Activated CD8-positive, alpha-beta memory T cell treated with anti-CD3 and anti-CD28 coated beads for 48 hours (primary cell): ENCODE results near the gene FAM118A.
"Not testable (repeated sequence)": the region's sequence is repeated elsewhere in the genome, so short reads cannot be mapped to it uniquely, and the experiment has no call there.

ENCODE experiments used
- DNase-seq, 3 experiments: peaks; one replicate each; pipeline ENCODE4 v3.0.0-alpha.2; 2020; ENCODE audit warnings: low read depth in 2 of 3, low spot score in 2 of 3

The FAM118A gene

GRCh38 chr22:45366713-45367112 is 57.0 kb downstream of the FAM118A start:
- DNase-seq, result no peak

DNA sequence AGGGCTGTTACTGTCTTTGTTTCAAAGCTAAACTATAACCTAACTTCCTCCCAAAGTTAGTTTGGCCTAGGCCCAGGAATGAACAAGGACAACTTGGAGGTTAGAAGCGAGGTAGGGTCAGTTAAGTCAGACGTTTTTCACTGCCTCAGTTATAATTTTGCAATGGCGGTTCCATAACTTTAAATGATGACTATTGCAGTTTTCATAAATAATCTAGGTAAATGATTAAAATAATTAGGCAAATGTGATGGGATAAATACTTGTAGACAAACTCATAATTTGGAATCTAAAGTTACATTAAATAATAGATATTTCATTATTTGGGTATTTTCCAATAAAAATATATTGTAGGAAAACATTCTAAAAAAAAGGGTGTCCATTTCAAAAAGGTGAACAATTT is 63.9 kb downstream of the FAM118A start:
- not testable (repeated sequence) for DNase-seq

DNA sequence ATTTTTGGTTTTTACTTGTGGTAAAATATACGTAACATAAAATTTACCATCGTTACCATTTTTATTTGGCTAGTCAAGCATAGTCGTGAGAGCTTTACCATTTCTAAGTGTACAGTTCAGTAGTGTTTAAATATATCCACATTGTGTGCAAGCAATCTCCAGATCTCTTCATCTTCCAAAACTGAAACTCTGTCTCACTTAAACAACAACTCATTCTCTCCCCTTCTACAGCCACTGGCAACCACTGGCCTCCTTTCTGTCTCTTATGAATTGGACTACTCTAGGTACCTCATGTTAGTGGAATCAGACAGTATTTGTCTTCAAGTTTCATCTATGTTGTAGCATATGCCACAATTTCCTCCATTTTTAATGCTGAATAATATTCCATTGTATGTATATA is 66.3 kb downstream of the FAM118A start:
- DNase-seq, result no peak

DNA sequence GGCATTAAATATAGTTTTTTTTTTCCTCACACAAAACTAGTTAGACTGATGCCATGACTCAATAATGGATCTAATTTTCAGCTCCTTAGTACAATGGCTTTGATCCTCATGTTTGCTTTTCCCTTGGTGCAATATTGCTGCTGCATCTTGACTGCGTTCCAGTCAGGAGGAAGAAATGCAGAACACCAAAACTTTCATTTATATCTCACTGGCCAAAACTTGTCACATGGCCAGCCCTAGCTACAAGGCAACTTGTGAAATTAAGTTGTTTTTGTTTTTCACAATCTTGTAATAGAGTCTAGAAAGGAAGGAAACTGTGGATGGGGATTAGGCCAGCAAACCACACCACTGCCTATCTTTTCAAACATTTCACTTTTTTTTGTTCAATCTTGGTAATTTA is 67.0 kb downstream of the FAM118A start:
- no peak for DNase-seq

DNA sequence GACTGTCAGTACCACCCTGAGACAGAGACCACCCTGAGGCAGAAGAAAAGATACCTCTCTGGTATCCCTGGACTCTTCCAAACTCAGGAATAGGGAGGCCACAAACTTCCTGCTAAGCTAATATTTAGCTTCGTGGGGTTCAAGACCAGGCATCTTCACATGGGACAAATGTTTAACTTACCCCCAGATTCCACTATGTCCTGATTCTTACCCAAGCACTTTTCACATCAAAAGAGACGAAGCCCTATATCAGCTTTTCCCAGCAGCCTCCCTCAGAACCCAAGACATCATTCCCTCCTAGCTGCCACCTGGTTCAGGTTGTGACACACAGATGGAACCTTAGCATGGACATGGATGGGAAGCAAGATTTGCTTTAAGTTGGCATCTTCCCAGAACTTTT is 71.6 kb downstream of the FAM118A start:
- DNase-seq, result no peak

GRCh38 chr22:45389546-45389945 is 79.8 kb downstream of the FAM118A start:
- no peak for DNase-seq
